ENCODE data around the gene BCAS1.
A peak's percentile ranks its signal among the peaks of the same experiment; 100 is the strongest.

The BCAS1 gene

DNA sequence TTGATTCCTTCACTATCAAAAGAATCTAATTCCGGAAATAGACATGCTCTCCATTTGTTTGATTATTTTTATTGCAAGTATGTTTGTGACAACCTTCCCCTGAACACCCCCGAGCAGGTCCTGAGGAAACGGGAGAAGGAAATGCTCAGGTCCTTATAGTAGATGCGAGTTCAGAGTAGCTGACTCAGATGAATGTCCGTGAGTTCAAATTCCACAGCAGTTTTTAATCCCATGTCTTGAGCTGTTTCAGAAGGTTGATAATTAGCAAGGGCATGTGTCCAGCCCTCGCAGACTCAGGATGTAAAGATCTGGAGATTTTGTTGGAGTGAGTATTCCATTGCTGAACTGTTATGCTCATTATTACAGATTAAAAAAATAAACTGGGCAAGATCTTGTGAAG lies 169.3 kb downstream of the BCAS1 start (continued):
- TF ChIP-seq ZNF223 (tag by site-specific recombination; IDR thresholded peaks at IDR 0.05) (no peak), ZNF501 (tag by site-specific recombination; IDR thresholded peaks at IDR 0.05) (no peak), ZFHX2 (tag by site-specific recombination; conservative IDR thresholded peaks at IDR 0.05) (no peak), ZBTB21 (tag by site-specific recombination; IDR thresholded peaks at IDR 0.05) (no peak), EGR2 (tag by site-specific recombination; IDR thresholded peaks at IDR 0.05; ENCODE audit: low read depth) (no peak), ZNF664 (tag by site-specific recombination; IDR thresholded peaks at IDR 0.05) (no peak), ZNF837 (tag by site-specific recombination; IDR thresholded peaks at IDR 0.05) (no peak)
- TF ChIP-seq, protein P1, sequence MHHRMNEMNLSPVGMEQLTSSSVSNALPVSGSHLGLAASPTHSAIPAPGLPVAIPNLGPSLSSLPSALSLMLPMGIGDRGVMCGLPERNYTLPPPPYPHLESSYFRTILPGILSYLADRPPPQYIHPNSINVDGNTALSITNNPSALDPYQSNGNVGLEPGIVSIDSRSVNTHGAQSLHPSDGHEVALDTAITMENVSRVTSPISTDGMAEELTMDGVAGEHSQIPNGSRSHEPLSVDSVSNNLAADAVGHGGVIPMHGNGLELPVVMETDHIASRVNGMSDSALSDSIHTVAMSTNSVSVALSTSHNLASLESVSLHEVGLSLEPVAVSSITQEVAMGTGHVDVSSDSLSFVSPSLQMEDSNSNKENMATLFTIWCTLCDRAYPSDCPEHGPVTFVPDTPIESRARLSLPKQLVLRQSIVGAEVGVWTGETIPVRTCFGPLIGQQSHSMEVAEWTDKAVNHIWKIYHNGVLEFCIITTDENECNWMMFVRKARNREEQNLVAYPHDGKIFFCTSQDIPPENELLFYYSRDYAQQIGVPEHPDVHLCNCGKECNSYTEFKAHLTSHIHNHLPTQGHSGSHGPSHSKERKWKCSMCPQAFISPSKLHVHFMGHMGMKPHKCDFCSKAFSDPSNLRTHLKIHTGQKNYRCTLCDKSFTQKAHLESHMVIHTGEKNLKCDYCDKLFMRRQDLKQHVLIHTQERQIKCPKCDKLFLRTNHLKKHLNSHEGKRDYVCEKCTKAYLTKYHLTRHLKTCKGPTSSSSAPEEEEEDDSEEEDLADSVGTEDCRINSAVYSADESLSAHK (tag by site-specific recombination; IDR thresholded peaks at IDR 0.05) = 0 out of 2 replicates have a peak, but pooled peaks have one; percentile 38

DNA sequence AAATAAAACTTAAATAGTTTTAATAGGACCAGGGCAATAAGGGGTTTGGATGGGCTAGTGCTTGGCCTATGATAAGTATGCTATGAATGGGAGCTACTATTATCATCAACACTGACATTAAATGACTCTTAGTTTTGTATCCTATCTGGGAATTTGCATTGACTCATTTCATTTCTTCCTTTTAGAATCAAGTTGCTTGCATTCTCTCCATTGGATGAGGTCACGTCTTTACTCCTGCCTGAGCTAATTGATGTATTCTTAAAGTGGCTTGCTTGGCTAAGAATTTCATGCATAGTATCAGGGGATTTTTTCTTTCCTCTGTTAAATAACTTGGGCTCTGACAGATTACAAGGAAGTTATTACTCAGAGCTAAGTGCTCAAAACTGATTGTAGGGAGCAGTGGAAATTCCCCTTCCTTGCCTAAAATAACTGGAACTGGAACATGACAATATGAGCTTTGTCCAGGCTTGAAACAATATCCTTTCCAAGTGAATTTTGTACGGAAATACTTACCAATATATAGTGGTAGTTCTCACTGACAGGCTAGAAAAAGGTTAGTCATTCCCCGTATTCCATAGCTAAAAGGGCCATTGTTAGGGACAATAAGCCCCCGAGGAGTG lies 169.9 kb downstream of the BCAS1 start:
- Histone ChIP-seq H3K27ac (ENCODE audit: extremely low read depth, low read depth, low read length) (no peak overlapping the region; the same call in 1 of the 2 replicates), H3K36me3 (ENCODE audit: control insufficient read depth in 2 of 2, insufficient read depth in 1 of 2, low read length in 2 of 2) (no peaks in the 10 kb centered on the region), H3K4me1 (ENCODE audit: control insufficient read depth, insufficient read depth, low read length) (peaks cover 19% of the 10 kb centered on the region), H3K9me3 (ENCODE audit: control insufficient read depth, insufficient read depth, low read depth, low read length) (no peaks in the 10 kb centered on the region), H3K4me3 (ENCODE audit: low read depth, low read length) (no peak overlapping the region)
- ChIA-PET POLR2A (no interaction called here), CTCF (interaction anchor here (0.9 to 1.6 kb wide), 3 partner anchors 14 to 39 kb away, joined by 3 to 4 read pairs (median 3); no protein-coding TSS in a partner anchor)
- TF ChIP-seq ZNF600 (tag by site-specific recombination; IDR thresholded peaks at IDR 0.05) (no peak; the same call in 1 of the 2 replicates), ZNF10 (tag by site-specific recombination; IDR thresholded peaks at IDR 0.05) (peak; percentile 35; the same call in 1 of the 2 replicates), SP7 (tag by site-specific recombination; IDR thresholded peaks at IDR 0.05) (peak; percentile 48; the same call in 1 of the 2 replicates), ZNF37A (tag by site-specific recombination; IDR thresholded peaks at IDR 0.05) (no peak), ZNF629 (tag by site-specific recombination; IDR thresholded peaks at IDR 0.05) (peak; percentile 90), ZEB2 (tag by site-specific recombination; IDR thresholded peaks at IDR 0.05) (peak; percentile 75), OSR2 (tag by site-specific recombination; IDR thresholded peaks at IDR 0.05) (peak; percentile 90), KLF1 (tag by site-specific recombination; IDR thresholded peaks at IDR 0.05) (no peak), ZNF24 (tag by site-specific recombination; IDR thresholded peaks at IDR 0.05) (peak; percentile 94), SALL2 (tag by site-specific recombination; IDR thresholded peaks at IDR 0.05; ENCODE audit: borderline replicate concordance) (no peak), ZXDB (tag by site-specific recombination; IDR thresholded peaks at IDR 0.05) (no peak)
- TF ChIP-seq, protein P2, sequence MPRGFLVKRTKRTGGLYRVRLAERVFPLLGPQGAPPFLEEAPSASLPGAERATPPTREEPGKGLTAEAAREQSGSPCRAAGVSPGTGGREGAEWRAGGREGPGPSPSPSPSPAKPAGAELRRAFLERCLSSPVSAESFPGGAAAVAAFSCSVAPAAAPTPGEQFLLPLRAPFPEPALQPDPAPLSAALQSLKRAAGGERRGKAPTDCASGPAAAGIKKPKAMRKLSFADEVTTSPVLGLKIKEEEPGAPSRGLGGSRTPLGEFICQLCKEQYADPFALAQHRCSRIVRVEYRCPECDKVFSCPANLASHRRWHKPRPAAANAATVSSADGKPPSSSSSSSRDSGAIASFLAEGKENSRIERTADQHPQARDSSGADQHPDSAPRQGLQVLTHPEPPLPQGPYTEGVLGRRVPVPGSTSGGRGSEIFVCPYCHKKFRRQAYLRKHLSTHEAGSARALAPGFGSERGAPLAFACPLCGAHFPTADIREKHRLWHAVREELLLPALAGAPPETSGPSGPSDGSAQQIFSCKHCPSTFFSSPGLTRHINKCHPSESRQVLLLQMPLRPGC (tag by site-specific recombination; IDR thresholded peaks at IDR 0.05) = peak; percentile 81
- TF ChIP-seq, protein P3, sequence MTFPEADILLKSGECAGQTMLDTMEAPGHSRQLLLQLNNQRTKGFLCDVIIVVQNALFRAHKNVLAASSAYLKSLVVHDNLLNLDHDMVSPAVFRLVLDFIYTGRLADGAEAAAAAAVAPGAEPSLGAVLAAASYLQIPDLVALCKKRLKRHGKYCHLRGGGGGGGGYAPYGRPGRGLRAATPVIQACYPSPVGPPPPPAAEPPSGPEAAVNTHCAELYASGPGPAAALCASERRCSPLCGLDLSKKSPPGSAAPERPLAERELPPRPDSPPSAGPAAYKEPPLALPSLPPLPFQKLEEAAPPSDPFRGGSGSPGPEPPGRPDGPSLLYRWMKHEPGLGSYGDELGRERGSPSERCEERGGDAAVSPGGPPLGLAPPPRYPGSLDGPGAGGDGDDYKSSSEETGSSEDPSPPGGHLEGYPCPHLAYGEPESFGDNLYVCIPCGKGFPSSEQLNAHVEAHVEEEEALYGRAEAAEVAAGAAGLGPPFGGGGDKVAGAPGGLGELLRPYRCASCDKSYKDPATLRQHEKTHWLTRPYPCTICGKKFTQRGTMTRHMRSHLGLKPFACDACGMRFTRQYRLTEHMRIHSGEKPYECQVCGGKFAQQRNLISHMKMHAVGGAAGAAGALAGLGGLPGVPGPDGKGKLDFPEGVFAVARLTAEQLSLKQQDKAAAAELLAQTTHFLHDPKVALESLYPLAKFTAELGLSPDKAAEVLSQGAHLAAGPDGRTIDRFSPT (tag by site-specific recombination; IDR thresholded peaks at IDR 0.05) = 0 out of 2 replicates have a peak, but pooled peaks have one; percentile 27
- TF ChIP-seq, protein P4, sequence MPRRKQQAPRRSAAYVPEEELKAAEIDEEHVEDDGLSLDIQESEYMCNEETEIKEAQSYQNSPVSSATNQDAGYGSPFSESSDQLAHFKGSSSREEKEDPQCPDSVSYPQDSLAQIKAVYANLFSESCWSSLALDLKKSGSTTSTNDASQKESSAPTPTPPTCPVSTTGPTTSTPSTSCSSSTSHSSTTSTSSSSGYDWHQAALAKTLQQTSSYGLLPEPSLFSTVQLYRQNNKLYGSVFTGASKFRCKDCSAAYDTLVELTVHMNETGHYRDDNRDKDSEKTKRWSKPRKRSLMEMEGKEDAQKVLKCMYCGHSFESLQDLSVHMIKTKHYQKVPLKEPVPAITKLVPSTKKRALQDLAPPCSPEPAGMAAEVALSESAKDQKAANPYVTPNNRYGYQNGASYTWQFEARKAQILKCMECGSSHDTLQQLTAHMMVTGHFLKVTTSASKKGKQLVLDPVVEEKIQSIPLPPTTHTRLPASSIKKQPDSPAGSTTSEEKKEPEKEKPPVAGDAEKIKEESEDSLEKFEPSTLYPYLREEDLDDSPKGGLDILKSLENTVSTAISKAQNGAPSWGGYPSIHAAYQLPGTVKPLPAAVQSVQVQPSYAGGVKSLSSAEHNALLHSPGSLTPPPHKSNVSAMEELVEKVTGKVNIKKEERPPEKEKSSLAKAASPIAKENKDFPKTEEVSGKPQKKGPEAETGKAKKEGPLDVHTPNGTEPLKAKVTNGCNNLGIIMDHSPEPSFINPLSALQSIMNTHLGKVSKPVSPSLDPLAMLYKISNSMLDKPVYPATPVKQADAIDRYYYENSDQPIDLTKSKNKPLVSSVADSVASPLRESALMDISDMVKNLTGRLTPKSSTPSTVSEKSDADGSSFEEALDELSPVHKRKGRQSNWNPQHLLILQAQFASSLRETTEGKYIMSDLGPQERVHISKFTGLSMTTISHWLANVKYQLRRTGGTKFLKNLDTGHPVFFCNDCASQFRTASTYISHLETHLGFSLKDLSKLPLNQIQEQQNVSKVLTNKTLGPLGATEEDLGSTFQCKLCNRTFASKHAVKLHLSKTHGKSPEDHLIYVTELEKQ (tag by site-specific recombination; IDR thresholded peaks at IDR 0.05; ENCODE audit: borderline replicate concordance) = peak; percentile 22; the same call in 1 of the 2 replicates
- TF ChIP-seq, protein P5, sequence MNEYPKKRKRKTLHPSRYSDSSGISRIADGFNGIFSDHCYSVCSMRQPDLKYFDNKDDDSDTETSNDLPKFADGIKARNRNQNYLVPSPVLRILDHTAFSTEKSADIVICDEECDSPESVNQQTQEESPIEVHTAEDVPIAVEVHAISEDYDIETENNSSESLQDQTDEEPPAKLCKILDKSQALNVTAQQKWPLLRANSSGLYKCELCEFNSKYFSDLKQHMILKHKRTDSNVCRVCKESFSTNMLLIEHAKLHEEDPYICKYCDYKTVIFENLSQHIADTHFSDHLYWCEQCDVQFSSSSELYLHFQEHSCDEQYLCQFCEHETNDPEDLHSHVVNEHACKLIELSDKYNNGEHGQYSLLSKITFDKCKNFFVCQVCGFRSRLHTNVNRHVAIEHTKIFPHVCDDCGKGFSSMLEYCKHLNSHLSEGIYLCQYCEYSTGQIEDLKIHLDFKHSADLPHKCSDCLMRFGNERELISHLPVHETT (tag by site-specific recombination; IDR thresholded peaks at IDR 0.05) = no peak
- TF ChIP-seq, protein P6, sequence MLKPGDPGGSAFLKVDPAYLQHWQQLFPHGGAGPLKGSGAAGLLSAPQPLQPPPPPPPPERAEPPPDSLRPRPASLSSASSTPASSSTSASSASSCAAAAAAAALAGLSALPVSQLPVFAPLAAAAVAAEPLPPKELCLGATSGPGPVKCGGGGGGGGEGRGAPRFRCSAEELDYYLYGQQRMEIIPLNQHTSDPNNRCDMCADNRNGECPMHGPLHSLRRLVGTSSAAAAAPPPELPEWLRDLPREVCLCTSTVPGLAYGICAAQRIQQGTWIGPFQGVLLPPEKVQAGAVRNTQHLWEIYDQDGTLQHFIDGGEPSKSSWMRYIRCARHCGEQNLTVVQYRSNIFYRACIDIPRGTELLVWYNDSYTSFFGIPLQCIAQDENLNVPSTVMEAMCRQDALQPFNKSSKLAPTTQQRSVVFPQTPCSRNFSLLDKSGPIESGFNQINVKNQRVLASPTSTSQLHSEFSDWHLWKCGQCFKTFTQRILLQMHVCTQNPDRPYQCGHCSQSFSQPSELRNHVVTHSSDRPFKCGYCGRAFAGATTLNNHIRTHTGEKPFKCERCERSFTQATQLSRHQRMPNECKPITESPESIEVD (tag by site-specific recombination; IDR thresholded peaks at IDR 0.05) = peak; percentile 92

Data from HEK293 (cell line).